ENCODE measurements around the gene SLC1A2.

GRCh38 chr11:35207471-35208403 is 211.6 kb downstream of the SLC1A2 start:
- TF ChIP-seq, protein P1, sequence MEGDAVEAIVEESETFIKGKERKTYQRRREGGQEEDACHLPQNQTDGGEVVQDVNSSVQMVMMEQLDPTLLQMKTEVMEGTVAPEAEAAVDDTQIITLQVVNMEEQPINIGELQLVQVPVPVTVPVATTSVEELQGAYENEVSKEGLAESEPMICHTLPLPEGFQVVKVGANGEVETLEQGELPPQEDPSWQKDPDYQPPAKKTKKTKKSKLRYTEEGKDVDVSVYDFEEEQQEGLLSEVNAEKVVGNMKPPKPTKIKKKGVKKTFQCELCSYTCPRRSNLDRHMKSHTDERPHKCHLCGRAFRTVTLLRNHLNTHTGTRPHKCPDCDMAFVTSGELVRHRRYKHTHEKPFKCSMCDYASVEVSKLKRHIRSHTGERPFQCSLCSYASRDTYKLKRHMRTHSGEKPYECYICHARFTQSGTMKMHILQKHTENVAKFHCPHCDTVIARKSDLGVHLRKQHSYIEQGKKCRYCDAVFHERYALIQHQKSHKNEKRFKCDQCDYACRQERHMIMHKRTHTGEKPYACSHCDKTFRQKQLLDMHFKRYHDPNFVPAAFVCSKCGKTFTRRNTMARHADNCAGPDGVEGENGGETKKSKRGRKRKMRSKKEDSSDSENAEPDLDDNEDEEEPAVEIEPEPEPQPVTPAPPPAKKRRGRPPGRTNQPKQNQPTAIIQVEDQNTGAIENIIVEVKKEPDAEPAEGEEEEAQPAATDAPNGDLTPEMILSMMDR (IDR thresholded peaks at IDR 0.05) = no peak
- TF ChIP-seq POLR2A (IDR thresholded peaks at IDR 0.05) (no peak), EP300 (IDR thresholded peaks at IDR 0.05; ENCODE audit: low read depth) (no peak), POLR2AphosphoS5 (IDR thresholded peaks at IDR 0.05) (no peak)
